HEK293 (cell line): Measurements from ENCODE around the gene NFIB.
A peak's percentile ranks its signal among the peaks of the same experiment; 100 is the strongest.

ENCODE experiments used
- CTCF ChIA-PET: fragments of 350-600 bp; formaldehyde crosslinking; extraction: SDS; loops from one replicate; lab custom pipeline; 2021; ENCODE audit warnings: antibody characterized with exemption; lab: Yijun Ruan, JAX
- POLR2A ChIA-PET: fragments of 300-600 bp; formaldehyde crosslinking; extraction: SDS; loops from one replicate; lab custom pipeline; 2020; ENCODE audit warnings: antibody characterized with exemption, inconsistent platforms; lab: Yijun Ruan, JAX
- H3K27ac ChIP-seq: fragments of 200-500 bp; sonication (Bioruptor generic); 2 replicates; pipeline ENCODE4 v1.5.1; 2014; ENCODE audit warnings: low read depth, low read length, control low read depth, inconsistent platforms; ENCODE audit errors: extremely low read depth
- H3K36me3 ChIP-seq, 2 experiments: fragments of 200-500 bp in 1 of 2; sonication (Bioruptor generic) in 1 of 2; 1 replicate in 1 of 2; 2 replicates in 1 of 2; pipeline ENCODE4 v1.5.1; 2014 to 2017; ENCODE audit warnings: inconsistent platforms in 2 of 2, low read length in 2 of 2; ENCODE audit not compliant: control insufficient read depth in 2 of 2, insufficient read depth in 1 of 2
- H3K4me1 ChIP-seq: fragments of 200-500 bp; sonication (Bioruptor generic); 2 replicates; pipeline ENCODE4 v1.5.1; 2014; ENCODE audit warnings: mild to moderate bottlenecking, low read length, inconsistent platforms; ENCODE audit not compliant: control insufficient read depth, insufficient read depth
- H3K4me3 ChIP-seq: 2 replicates; pipeline ENCODE4 v1.5.1; 2011; ENCODE audit warnings: low read depth, mild to moderate bottlenecking, control low read depth, low read length, moderate library complexity
- H3K9me3 ChIP-seq: fragments of 200-500 bp; sonication (Bioruptor generic); 2 replicates; pipeline ENCODE4 v1.5.1; 2014; ENCODE audit warnings: low read depth, low read length, inconsistent platforms; ENCODE audit not compliant: control insufficient read depth, insufficient read depth
- GLIS1 ChIP-seq: fragments of 450-650 bp; formaldehyde crosslinking; IDR thresholded peaks from 2 replicates; pipeline ENCODE4 v1.5.1; 2016; ENCODE audit warnings: missing biosample characterization, missing genetic modification characterization
- IKZF3 ChIP-seq: fragments of 450-650 bp; IDR thresholded peaks from 2 replicates; pipeline ENCODE4 v1.5.0; 2018; ENCODE audit warnings: missing biosample characterization, mild to moderate bottlenecking, missing genetic modification characterization, moderate library complexity
- MYNN ChIP-seq: fragments of 450-650 bp; formaldehyde crosslinking; IDR thresholded peaks from 2 replicates; pipeline ENCODE4 v1.5.1; 2016; ENCODE audit warnings: missing biosample characterization, missing genetic modification characterization, borderline replicate concordance
- ZNF274 ChIP-seq, 2 experiments: fragments of 200-500 bp in 1 of 2; fragments of 450-650 bp in 1 of 2; sonication (Bioruptor generic) in 1 of 2; formaldehyde crosslinking in 1 of 2; IDR thresholded peaks; 2 replicates each; pipeline versions ENCODE4 v1.5.1 to v1.6.1; 2014 to 2016; ENCODE audit warnings: borderline replicate concordance in 1 of 2, inconsistent platforms in 1 of 2, low read length in 1 of 2, missing biosample characterization in 1 of 2, missing genetic modification characterization in 1 of 2
- ZNF391 ChIP-seq: fragments of 450-650 bp; formaldehyde crosslinking; IDR thresholded peaks from 2 replicates; pipeline ENCODE4 v1.5.1; 2016; ENCODE audit warnings: low read depth, missing biosample characterization, missing genetic modification characterization, borderline replicate concordance
- ZNF596 ChIP-seq: fragments of 450-650 bp; IDR thresholded peaks from 2 replicates; pipeline ENCODE4 v1.5.0; 2018; ENCODE audit warnings: missing biosample characterization, mild to moderate bottlenecking, missing genetic modification characterization, moderate library complexity
- ZNF660 ChIP-seq: fragments of 450-650 bp; IDR thresholded peaks from 2 replicates; pipeline ENCODE4 v1.5.1; 2018; ENCODE audit warnings: missing biosample characterization, mild to moderate bottlenecking, missing genetic modification characterization
- TF ChIP-seq, protein P1 (sequence below): fragments of 450-650 bp; formaldehyde crosslinking; IDR thresholded peaks from 2 replicates; pipeline ENCODE4 v1.5.1; 2016; ENCODE audit warnings: missing biosample characterization, missing genetic modification characterization
- TF ChIP-seq, protein P2 (sequence below): fragments of 450-650 bp; IDR thresholded peaks from 2 replicates; pipeline ENCODE4 v1.5.1; 2018; ENCODE audit warnings: missing biosample characterization, missing genetic modification characterization
- TF ChIP-seq, protein P3 (sequence below): fragments of 450-650 bp; formaldehyde crosslinking; IDR thresholded peaks from 2 replicates; pipeline ENCODE4 v1.5.1; 2017; ENCODE audit warnings: missing biosample characterization, missing genetic modification characterization

NFIB gene

DNA sequence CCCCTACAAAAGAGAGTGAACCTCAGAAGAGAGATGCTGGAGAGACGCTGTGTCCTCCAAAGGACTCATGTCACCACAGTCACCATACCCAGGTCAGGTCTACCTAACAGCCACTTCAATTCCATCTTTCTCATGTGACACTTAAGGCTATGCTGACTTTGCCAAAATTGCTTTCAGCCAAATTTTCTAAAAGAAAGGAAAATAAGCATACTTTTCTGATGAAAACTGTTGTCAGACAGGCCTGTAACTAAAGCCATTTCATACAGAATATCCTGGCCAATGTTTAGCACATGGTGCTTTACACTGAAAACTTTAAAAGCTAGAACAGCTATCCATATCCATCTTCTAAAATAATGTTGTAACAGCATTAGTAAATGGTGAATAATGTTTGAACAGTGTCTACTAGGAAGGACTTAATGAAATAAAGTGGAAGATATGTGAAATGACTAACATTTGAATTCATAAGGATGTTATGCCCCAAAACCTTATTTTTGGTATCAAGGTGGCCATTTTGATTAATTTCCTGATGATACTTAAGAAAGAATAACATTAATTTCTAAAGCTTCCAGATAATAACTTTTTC, 97.2 kb downstream of the NFIB start:
- Histone ChIP-seq H3K9me3 (no peaks in the 10 kb centered on the region), H3K36me3 (no peaks in the 10 kb centered on the region), H3K4me3 (no peak overlapping the region), H3K27ac (no peak overlapping the region), H3K4me1 (peaks cover 15% of the 10 kb centered on the region)
- CTCF ChIA-PET, result interaction anchor here (1.0 kb wide), 1 partner anchor 1000 kb away, joined by 4 read pairs; no protein-coding TSS in a partner anchor
- peak; percentile 11; the same call in 1 of the 2 replicates for TF ChIP-seq ZNF596
- no peak for TF ChIP-seq MYNN (tag by site-specific recombination)
- POLR2A ChIA-PET, result no interaction called here

DNA sequence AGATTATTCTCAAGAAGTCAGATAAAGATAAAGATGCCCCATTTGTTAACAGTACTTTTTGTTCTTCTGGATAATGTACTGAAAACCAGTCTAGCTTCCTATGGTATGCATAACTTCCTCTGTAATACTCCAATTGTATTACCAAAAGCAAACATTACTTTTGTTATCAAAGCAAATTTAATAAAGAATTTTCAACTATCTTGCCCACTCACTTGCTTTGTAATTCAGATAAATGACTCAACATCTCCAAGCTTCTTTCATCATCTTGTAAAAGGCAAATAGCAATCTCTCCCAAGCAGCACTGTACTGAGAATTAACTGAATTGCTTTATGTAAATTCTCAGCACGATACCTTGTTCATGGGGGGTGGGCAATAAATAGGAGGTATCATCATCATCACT, 98.3 kb downstream of the NFIB start:
- no peak overlapping the region for H3K27ac ChIP-seq
- CTCF ChIA-PET, result interaction anchor here (1.0 to 1.2 kb wide), 2 partner anchors 19 to 999 kb away, joined by 3 to 4 read pairs; no protein-coding TSS in a partner anchor

DNA sequence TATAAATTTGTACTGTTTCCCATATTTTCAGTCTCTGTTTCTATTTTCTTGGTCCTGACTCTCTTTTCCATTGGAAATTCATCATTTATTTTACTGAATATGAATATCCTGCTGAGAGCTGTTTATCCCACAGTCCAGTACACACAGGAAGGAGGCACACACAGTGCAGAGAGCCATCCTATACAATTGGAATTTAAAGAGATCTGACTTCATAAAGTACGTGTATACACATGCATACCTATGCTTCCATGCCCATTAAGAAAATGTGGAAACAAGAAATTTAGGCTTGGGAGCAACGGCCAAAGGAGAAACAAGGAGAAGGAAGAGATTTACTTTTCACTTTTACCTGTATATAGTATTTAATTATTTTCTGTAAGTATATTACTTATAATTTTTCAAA, 99.2 kb downstream of the NFIB start:
- ChIA-PET CTCF (interaction anchor here (0.5 to 1.2 kb wide), 2 partner anchors 20 to 84 kb away, joined by 3 to 5 read pairs; no protein-coding TSS in a partner anchor), POLR2A (no interaction called here)
- H3K27ac ChIP-seq, result no peak overlapping the region
- H3K4me3 ChIP-seq, result no peak overlapping the region
- TF ChIP-seq ZNF391 (tag by site-specific recombination) (no peak), IKZF3 (0 out of 2 replicates have a peak, but pooled peaks have one; percentile 6)
- no peaks in the 10 kb centered on the region for H3K36me3 ChIP-seq
- no peaks in the 10 kb centered on the region for H3K9me3 ChIP-seq
- peaks cover 20% of the 10 kb centered on the region for H3K4me1 ChIP-seq

More for the DNA sequence above, 98.3 kb downstream of the NFIB start:
- H3K4me3 ChIP-seq, result no peak overlapping the region
- peaks cover 15% of the 10 kb centered on the region for H3K4me1 ChIP-seq
- H3K9me3 ChIP-seq, result no peaks in the 10 kb centered on the region
- POLR2A ChIA-PET, result interaction anchor here (0.5 kb wide), 1 partner anchor 9 kb away, joined by 3 read pairs; no protein-coding TSS in a partner anchor
- TF ChIP-seq, protein P1, sequence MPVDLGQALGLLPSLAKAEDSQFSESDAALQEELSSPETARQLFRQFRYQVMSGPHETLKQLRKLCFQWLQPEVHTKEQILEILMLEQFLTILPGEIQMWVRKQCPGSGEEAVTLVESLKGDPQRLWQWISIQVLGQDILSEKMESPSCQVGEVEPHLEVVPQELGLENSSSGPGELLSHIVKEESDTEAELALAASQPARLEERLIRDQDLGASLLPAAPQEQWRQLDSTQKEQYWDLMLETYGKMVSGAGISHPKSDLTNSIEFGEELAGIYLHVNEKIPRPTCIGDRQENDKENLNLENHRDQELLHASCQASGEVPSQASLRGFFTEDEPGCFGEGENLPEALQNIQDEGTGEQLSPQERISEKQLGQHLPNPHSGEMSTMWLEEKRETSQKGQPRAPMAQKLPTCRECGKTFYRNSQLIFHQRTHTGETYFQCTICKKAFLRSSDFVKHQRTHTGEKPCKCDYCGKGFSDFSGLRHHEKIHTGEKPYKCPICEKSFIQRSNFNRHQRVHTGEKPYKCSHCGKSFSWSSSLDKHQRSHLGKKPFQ, result no peak
- TF ChIP-seq, protein P2, sequence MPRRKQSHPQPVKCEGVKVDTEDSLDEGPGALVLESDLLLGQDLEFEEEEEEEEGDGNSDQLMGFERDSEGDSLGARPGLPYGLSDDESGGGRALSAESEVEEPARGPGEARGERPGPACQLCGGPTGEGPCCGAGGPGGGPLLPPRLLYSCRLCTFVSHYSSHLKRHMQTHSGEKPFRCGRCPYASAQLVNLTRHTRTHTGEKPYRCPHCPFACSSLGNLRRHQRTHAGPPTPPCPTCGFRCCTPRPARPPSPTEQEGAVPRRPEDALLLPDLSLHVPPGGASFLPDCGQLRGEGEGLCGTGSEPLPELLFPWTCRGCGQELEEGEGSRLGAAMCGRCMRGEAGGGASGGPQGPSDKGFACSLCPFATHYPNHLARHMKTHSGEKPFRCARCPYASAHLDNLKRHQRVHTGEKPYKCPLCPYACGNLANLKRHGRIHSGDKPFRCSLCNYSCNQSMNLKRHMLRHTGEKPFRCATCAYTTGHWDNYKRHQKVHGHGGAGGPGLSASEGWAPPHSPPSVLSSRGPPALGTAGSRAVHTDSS, result 0 out of 2 replicates have a peak, but pooled peaks have one; percentile 29
- TF ChIP-seq ZNF274 (IDR thresholded peaks at IDR 0.05; ENCODE audit: low read length) (no peak), ZNF274 (tag by site-specific recombination; IDR thresholded peaks at IDR 0.05; ENCODE audit: borderline replicate concordance) (no peak), IKZF3 (0 out of 2 replicates have a peak, but pooled peaks have one; percentile 19), GLIS1 (tag by site-specific recombination) (peak; percentile 53; the same call in 1 of the 2 replicates), ZNF660 (tag by site-specific recombination) (0 out of 2 replicates have a peak, but pooled peaks have one; percentile 13)
- TF ChIP-seq, protein P3, sequence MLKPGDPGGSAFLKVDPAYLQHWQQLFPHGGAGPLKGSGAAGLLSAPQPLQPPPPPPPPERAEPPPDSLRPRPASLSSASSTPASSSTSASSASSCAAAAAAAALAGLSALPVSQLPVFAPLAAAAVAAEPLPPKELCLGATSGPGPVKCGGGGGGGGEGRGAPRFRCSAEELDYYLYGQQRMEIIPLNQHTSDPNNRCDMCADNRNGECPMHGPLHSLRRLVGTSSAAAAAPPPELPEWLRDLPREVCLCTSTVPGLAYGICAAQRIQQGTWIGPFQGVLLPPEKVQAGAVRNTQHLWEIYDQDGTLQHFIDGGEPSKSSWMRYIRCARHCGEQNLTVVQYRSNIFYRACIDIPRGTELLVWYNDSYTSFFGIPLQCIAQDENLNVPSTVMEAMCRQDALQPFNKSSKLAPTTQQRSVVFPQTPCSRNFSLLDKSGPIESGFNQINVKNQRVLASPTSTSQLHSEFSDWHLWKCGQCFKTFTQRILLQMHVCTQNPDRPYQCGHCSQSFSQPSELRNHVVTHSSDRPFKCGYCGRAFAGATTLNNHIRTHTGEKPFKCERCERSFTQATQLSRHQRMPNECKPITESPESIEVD, result peak; percentile 69
- TF ChIP-seq, all 188 proteins: peak for 5
- no peaks in the 10 kb centered on the region for H3K36me3 ChIP-seq
